Stimulated activated CD8-positive, alpha-beta memory T cell treated with anti-CD3 and anti-CD28 coated beads, Interleukin-7, amount 100 ng/mL, for 48 hours (primary cell): ENCODE data around the gene SMR3A.

ENCODE experiments used
- DNase-seq, 2 donors: peaks; one replicate each; pipeline ENCODE4 v3.0.0-alpha.2; 2020; ENCODE audit warnings: low read depth in 1 of 2; ENCODE audit errors: extremely low read depth in 1 of 2

The SMR3A gene

GRCh38 chr4:70360460-70360859 lies at the start of gene SMR3A:
Gene SMR3A, plus strand, starts transcription at chr4:70360760. Its CDS starts 1,356 bp downstream, at chr4:70362116.
- DNase-seq = no peak

- DNase-seq = no peak
These were observed 46.8 kb upstream of the SMR3A start for GRCh38 chr4:70313736-70314135.

GRCh38 chr4:70315928-70316327 lies 44.6 kb upstream of the SMR3A start:
- DNase-seq = no peak

GRCh38 chr4:70326052-70326451 lies 34.5 kb upstream of the SMR3A start:
- DNase-seq = no peak

DNA sequence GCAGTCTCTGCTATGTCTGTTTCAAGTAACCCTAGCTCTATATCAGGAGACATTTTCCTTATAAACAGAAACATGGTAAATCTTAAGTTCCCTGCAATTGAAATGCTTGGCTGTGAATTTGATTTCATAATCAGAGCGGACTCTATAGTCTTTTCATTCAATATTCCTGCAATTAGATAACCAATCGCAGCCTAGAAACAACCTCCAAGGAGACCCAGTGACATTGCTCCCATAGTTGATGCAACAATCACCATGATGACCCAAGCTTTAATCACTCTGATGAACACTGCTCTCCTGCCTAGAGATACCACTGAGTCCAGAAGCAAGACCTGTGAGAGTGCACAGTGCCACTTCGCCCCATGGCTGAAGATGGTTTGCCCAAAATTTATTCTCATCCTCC lies 25.9 kb upstream of the SMR3A start, which contains the start of gene CABS1:
CABS1 (plus strand) TSS at position 301 of the 400 bp plus-strand sequence; CDS start at position 360, 59 bp downstream.
- no peak for DNase-seq

DNA sequence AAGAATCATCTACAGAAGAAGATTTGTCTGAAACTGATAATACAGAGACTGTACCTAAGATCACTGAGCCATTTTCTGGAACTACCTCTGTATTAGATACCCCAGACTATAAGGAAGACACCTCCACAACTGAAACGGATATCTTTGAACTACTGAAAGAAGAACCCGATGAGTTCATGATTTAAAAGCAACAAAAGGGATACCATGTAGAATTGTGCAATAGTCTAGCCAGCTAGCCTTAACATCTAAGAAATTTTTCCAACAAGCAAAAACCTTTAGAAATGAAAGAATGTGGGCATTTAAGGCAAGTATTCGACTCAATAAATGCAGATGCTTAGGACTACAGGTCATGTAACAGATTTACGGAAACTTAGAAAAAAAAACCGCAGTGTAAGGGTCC lies 24.5 kb upstream of the SMR3A start:
- no peak for DNase-seq

GRCh38 chr4:70337886-70338420 lies 22.6 kb upstream of the SMR3A start:
- no peak for DNase-seq

- DNase-seq = no peak
These were observed 4.4 kb upstream of the SMR3A start for GRCh38 chr4:70356185-70356584.

GRCh38 chr4:70359115-70359661 lies 1.4 kb upstream of the SMR3A start:
- DNase-seq = no peak

GRCh38 chr4:70364002-70364401 lies 3.4 kb downstream of the SMR3A start:
- DNase-seq = no peak

GRCh38 chr4:70365479-70365878 lies 4.9 kb downstream of the SMR3A start:
- DNase-seq = no peak

DNA sequence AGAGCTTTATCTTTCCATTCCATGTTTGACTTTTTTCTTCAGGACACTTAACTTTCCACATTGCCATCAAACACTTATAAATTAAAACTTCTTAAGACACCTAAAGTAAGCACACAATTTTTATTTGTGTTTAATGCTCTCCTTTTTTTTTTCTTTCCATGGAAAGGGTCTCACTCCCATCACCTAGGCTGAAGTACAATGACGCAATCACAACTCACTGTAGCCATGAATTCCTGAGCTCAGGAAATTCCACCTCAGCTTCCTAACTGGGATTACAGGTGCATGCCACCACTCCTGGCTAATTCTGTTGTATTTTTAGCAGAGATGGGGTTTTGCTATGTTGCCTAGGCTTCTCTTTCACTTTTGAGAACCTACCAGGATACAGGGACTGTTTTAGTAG lies 7.3 kb downstream of the SMR3A start:
- DNase-seq = no peak

DNA sequence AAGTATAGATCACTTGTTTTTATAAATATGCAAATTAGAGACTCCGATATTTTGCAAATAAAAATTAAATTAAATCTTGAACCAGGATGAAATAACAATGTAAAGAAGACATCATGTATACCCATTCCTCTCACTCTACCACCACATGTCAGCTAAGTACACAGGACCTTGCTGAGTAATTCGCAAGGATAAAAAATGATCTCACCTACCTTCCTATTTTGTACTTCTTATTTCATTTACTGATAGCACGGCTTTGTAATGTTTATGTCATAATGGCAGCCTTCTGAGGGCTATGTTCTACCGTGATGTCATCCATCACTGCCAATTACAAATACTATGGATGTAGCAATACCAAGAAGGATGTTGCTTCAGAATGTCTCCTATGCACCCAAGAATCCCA lies 11.4 kb downstream of the SMR3A start:
- no peak for DNase-seq

- DNase-seq = no peak
These were observed 12.2 kb downstream of the SMR3A start for GRCh38 chr4:70372760-70373159.

GRCh38 chr4:70380578-70380977 lies 20.0 kb downstream of the SMR3A start:
- DNase-seq = no peak

- DNase-seq = no peak
These were observed 22.2 kb downstream of the SMR3A start, which contains the start of gene SMR3B for GRCh38 chr4:70382691-70383181. Gene SMR3B, plus strand, starts transcription at chr4:70383131. Its CDS starts 1,380 bp downstream, at chr4:70384511.

DNA sequence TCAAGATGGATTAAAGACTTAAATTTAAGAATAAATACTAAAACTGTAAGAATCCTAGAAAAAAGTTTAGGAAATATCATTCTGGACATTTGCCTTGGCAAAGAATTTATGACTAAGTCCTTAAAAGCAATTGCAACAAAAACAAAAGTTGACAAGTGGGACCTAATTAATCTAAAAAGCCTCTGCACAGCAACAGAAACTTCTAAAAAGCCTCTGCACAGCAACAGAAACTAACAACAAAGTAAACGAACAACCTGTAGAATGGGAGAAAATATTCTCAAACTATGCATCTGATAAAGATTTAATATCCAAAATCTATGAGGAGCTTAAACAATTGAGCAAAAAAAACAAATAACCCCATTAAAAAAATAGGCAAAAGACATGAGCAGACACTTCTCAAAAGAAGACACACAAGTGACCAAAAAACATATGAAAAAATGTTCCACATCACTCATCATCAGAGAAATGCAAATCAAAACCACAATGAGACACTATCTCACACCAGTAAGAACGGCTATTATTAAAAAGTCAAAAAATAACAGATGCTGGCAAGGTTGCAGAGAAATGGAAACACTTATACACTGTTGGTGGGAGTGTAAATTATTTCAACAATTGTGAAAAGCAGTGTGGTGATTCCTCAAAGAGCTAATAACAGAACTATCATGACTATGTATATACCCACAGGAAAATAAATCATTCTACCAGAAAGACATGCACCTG lies 31.7 kb downstream of the SMR3A start:
- no peak for DNase-seq

- no peak for DNase-seq
These were observed 37.0 kb downstream of the SMR3A start, which contains the start of gene OPRPN for GRCh38 chr4:70397580-70397979. Gene OPRPN, plus strand, starts transcription at chr4:70397940. Its CDS starts 1,346 bp downstream, at chr4:70399286.

GRCh38 chr4:70399319-70399718 lies 38.8 kb downstream of the SMR3A start:
- no peak for DNase-seq

- no peak for DNase-seq
These were observed 42.2 kb downstream of the SMR3A start for GRCh38 chr4:70402762-70403161.

DNA sequence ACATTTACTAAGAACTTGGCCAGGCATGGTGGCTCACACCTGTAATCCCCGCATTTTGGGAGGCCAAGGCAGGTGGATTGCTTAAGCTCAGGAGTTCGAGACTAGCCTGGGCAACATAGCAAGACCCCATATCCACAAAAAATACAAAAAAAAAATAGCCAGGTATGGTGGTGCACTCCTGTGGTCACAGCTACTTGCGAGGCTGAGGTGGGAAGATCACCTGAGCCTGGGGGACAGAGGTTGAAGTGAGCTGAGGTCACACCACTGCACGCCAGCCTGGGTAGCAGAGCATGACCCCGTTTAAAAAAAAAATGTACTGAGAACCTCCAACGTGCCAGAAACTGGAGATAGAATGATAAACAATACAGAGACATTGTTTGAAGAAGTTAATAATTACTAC lies 45.2 kb downstream of the SMR3A start:
- DNase-seq = no peak
